Endothelial cell of umbilical vein (primary cell): ENCODE measurements around the gene STEAP4. TPM values are rescaled to one million over a fixed set of nuclear protein-coding genes. Genes with fewer than 3 reads are reported as not detected.

ENCODE experiments used
- BruUV-seq: library from RNA; stranded (reverse); fragments of 400-500 nt; replicated peaks from 2 replicates; lab custom pipeline; 2021; lab: Mats Ljungman, UMichigan
- CTCF ChIA-PET: fragments of 300-600, 350-600 bp; sonication (Branson Sonifier 250); formaldehyde crosslinking; loops from one replicate; lab custom pipeline; 2021; ENCODE audit warnings: antibody characterized with exemption, inconsistent platforms; lab: Charles Lee
- POLR2A ChIA-PET: fragments of 300-600, 350-600 bp; sonication (Branson Sonifier 250); formaldehyde crosslinking; loops from one replicate; lab custom pipeline; 2021; ENCODE audit warnings: antibody characterized with exemption, inconsistent platforms; lab: Charles Lee
- DNase-seq: peaks from one replicate; pipeline ENCODE4 v3.0.0-alpha.2; 2011; ENCODE audit warnings: low read depth, low spot score
- FAIRE-seq: peaks from 2 replicates; lab custom pipeline; 2011; peaks lifted over from hg19 to GRCh38; lab: Jason Lieb, UNC
- H2AFZ ChIP-seq: 2 replicates; pipeline ENCODE4 v1.6.0; 2012; ENCODE audit warnings: low read depth, low read length, control low read depth, inconsistent platforms
- H3K27ac ChIP-seq: 2 replicates; pipeline ENCODE4 v1.5.1; 2011; ENCODE audit warnings: low read depth, mild to moderate bottlenecking, control low read depth, low read length, moderate library complexity; ENCODE audit not compliant: insufficient read depth
- H3K27me3 ChIP-seq, 2 experiments: 2 replicates each; pipeline versions ENCODE4 v1.6.0 to v1.6.1; 2011; ENCODE audit warnings: low read length in 2 of 2, mixed read lengths in 1 of 2; ENCODE audit not compliant: control insufficient read depth in 2 of 2, insufficient read depth in 2 of 2
- H3K36me3 ChIP-seq, 2 experiments: 2 replicates in 1 of 2; 3 replicates in 1 of 2; pipeline ENCODE4 v1.5.1; 2011; ENCODE audit warnings: low read length in 2 of 2, mild to moderate bottlenecking in 1 of 2, moderate library complexity in 1 of 2; ENCODE audit not compliant: control insufficient read depth in 2 of 2, insufficient read depth in 2 of 2; ENCODE audit errors: extremely low read depth in 1 of 2
- H3K4me1 ChIP-seq: 3 replicates; pipeline ENCODE4 v1.5.1; 2011; ENCODE audit warnings: mild to moderate bottlenecking, low read length; ENCODE audit not compliant: control insufficient read depth, insufficient read depth; ENCODE audit errors: extremely low read depth
- H3K4me2 ChIP-seq: 2 replicates; pipeline ENCODE4 v1.6.1; 2011; ENCODE audit warnings: low read length, control low read depth, mixed read lengths; ENCODE audit not compliant: insufficient read depth
- H3K4me3 ChIP-seq, 3 experiments: fragments of 200-600 bp in 1 of 3; sonication (generic), shearing (Covaris generic) in 1 of 3; replicated peaks in 1 of 3; 2 replicates each; pipeline ENCODE4 v1.5.1; 2011 to 2016; ENCODE audit warnings: control low read depth in 3 of 3, low read length in 3 of 3, mild to moderate bottlenecking in 2 of 3, inconsistent platforms in 1 of 3, low read depth in 1 of 3, moderate library complexity in 1 of 3; ENCODE audit not compliant: insufficient read depth in 1 of 3
- H3K79me2 ChIP-seq: 2 replicates; pipeline ENCODE4 v1.6.0; 2012; ENCODE audit warnings: low read length, inconsistent platforms; ENCODE audit not compliant: control insufficient read depth, insufficient read depth
- H3K9ac ChIP-seq: replicated peaks from 2 replicates; pipeline ENCODE3; 2011; ENCODE audit warnings: low read length, control low read depth; ENCODE audit not compliant: insufficient read depth; ENCODE audit errors: extremely low read depth
- H3K9me1 ChIP-seq: replicated peaks from 3 replicates; pipeline ENCODE4 v1.6.0; 2011; ENCODE audit warnings: mild to moderate bottlenecking, low read length; ENCODE audit not compliant: control insufficient read depth, insufficient read depth; ENCODE audit errors: extremely low read depth
- H3K9me3 ChIP-seq: replicated peaks from 2 replicates; pipeline ENCODE4 v1.5.1; 2012; ENCODE audit warnings: low read length, inconsistent platforms; ENCODE audit not compliant: control insufficient read depth, insufficient read depth
- H4K20me1 ChIP-seq: replicated peaks from 2 replicates; pipeline ENCODE3; 2011; ENCODE audit warnings: mild to moderate bottlenecking, low read length; ENCODE audit not compliant: control insufficient read depth, insufficient read depth; ENCODE audit errors: extremely low read depth
- FOS ChIP-seq: IDR thresholded peaks from 2 replicates; pipeline ENCODE4 v1.6.1; 2011; ENCODE audit warnings: mild to moderate bottlenecking, low read length, moderate library complexity, borderline replicate concordance; ENCODE audit not compliant: insufficient read depth
- GATA2 ChIP-seq: IDR thresholded peaks from 2 replicates; pipeline ENCODE4 v1.7.0; 2011; ENCODE audit warnings: low read depth, mild to moderate bottlenecking, moderate library complexity, mixed read lengths, low read length; ENCODE audit not compliant: insufficient read length, insufficient read depth
- JUN ChIP-seq: IDR thresholded peaks from 2 replicates; pipeline ENCODE4 v1.6.1; 2011; ENCODE audit warnings: borderline replicate concordance, low read depth; ENCODE audit not compliant: insufficient read length, insufficient read depth
- MYC ChIP-seq: IDR thresholded peaks from one replicate; pipeline ENCODE4 v1.6.1; 2011; ENCODE audit warnings: mild to moderate bottlenecking, low read depth, low read length
- POLR2A ChIP-seq: IDR thresholded peaks from 2 replicates; pipeline ENCODE4 v1.6.1; 2012; ENCODE audit warnings: low read depth, mild to moderate bottlenecking, control low read depth, low read length
- POLR2AphosphoS5 ChIP-seq: IDR thresholded peaks from 2 replicates; pipeline ENCODE4 v1.6.1; 2012; ENCODE audit warnings: low read depth, mild to moderate bottlenecking, control low read depth, low read length, moderate library complexity; ENCODE audit not compliant: insufficient read depth
- dilution Hi-C: fragments of 300-500 bp; cut with MboI; formaldehyde crosslinking; loops from one replicate; pipeline ENCODE4 v1.15.0; 2019; ENCODE audit warnings: low sequenced_read_pairs; ENCODE audit not compliant: extremely low pct_ligation_motif_present
- intact Hi-C: fragments of 100-400 bp; cut with micrococcal nuclease; formaldehyde crosslinking; loops from one replicate; pipeline ENCODE4 v1.10.0; 2022
- polyA plus RNA-seq, 4 experiments: library from polyadenylated mRNA; depleted of rRNA in 3 of 4; stranded (reverse) in 3 of 4; unstranded in 1 of 4; fragments of >200 nt; gene quantifications; 2 replicates each; pipeline versions ENCODE4 v1.2.1 to v1.2.3, GENCODE V29; 2011 to 2012; ENCODE audit warnings: missing spikeins in 1 of 4
- total RNA-seq: library from RNA; stranded (reverse); gene quantifications from 2 replicates; pipeline ENCODE4 v1.2.3, GENCODE V29; 2021
- TF ChIP-seq, protein P1 (sequence below): IDR thresholded peaks from 2 replicates; pipeline ENCODE4 v1.6.1; 2011; ENCODE audit not compliant: insufficient read depth, insufficient read length

STEAP4 gene
- total and polyA plus RNA-seq, 2 donors (not counting 3 experiments of a cell fraction or from before 2014, with no cell fraction given): not detected

DNA sequence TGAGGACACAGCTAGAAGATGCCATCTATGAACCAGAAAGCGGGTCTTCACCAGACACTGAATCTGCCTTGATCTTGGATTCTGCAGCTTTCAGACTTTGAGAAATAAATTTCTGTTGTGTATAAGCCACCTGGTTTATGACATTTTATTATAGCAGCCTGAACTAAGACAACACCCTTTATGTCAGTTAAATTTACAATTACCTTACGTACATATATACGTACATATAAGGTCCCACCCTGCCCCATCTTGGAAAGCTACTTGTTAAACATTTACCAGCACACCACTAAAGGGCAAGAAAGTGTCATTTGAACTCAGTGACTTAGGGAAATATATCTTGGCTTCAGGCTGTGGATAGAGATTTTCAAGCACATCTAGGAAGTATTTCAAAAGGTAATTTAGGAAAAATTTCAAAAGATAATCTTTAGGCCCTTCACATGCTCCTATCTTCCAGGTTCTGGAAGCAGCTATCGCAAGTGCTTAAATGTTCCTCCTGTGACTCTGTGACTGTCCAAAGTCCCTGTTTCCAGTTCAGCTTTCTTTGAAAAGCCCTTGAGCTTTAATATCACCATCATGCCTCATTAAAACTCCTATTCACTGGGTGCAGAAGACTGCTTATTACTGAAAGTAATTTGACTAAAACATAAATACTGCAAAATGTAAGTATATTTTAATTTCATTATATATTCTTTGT lies 77.2 kb downstream of the STEAP4 start:
- no peak overlapping the region for H2AFZ ChIP-seq
- intact Hi-C loops (no loop called here), dilution Hi-C loops (no loop called here)
- H3K36me3 ChIP-seq: no peaks in the 10 kb centered on the region
- no peak overlapping the region for H3K4me2 ChIP-seq
- H3K27me3 ChIP-seq: no peaks in the 10 kb centered on the region
- H4K20me1 ChIP-seq: no peaks in the 10 kb centered on the region
- no peak for FAIRE-seq
- H3K9me1 ChIP-seq: no peaks in the 10 kb centered on the region
- ChIA-PET POLR2A (no interaction called here), CTCF (no interaction called here)
- H3K79me2 ChIP-seq: no peaks in the 10 kb centered on the region
- H3K4me1 ChIP-seq: peaks cover 6% of the 10 kb centered on the region
- H3K9me3 ChIP-seq: no peaks in the 10 kb centered on the region
- DNase-seq: no peak
- no peak overlapping the region for H3K4me3 ChIP-seq
- H3K9ac ChIP-seq: no peak overlapping the region
- BruUV-seq: no TSS peak
- TF ChIP-seq, protein P1, sequence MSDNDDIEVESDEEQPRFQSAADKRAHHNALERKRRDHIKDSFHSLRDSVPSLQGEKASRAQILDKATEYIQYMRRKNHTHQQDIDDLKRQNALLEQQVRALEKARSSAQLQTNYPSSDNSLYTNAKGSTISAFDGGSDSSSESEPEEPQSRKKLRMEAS: no peak
- TF ChIP-seq MYC: no peak
- no peak overlapping the region for H3K27ac ChIP-seq

- Histone ChIP-seq H3K27ac (no peak overlapping the region), H3K9me3 (no peaks in the 10 kb centered on the region), H3K9ac (no peak overlapping the region), H3K4me1 (peaks cover 6% of the 10 kb centered on the region), H4K20me1 (no peaks in the 10 kb centered on the region), H2AFZ (no peak overlapping the region), H3K4me2 (no peak overlapping the region), H3K79me2 (no peaks in the 10 kb centered on the region), H3K4me3 (no peak overlapping the region), H3K9me1 (no peaks in the 10 kb centered on the region), H3K36me3 (no peaks in the 10 kb centered on the region), H3K27me3 (no peaks in the 10 kb centered on the region)
- FAIRE-seq: peak; percentile 92
- CTCF ChIA-PET: interaction anchor here (1.6 to 1.7 kb wide), 2 partner anchors 9 to 11 kb away, joined by 4 to 6 read pairs; no protein-coding TSS in a partner anchor
- intact Hi-C loops (no loop called here), dilution Hi-C loops (no loop called here)
- peak; percentile 74 for DNase-seq
- TF ChIP-seq GATA2: peak; percentile 18
- TF ChIP-seq FOS: peak; percentile 68
- TF ChIP-seq POLR2A: no peak
- TF ChIP-seq POLR2AphosphoS5: peak; percentile 30
- peak; percentile 23 for TF ChIP-seq JUN
- POLR2A ChIA-PET: no interaction called here
- BruUV-seq: no TSS peak
Measured at GRCh38 chr7:88226886-88227516, 79.7 kb downstream of the STEAP4 start.
